ENCODE measurements around the gene RGS12. TPM values are rescaled to one million over a fixed set of nuclear protein-coding genes. Genes with fewer than 3 reads are reported as not detected.

Gene RGS12
- total RNA-seq, 1 experiment from 2014 or later: 13.6 TPM

DNA sequence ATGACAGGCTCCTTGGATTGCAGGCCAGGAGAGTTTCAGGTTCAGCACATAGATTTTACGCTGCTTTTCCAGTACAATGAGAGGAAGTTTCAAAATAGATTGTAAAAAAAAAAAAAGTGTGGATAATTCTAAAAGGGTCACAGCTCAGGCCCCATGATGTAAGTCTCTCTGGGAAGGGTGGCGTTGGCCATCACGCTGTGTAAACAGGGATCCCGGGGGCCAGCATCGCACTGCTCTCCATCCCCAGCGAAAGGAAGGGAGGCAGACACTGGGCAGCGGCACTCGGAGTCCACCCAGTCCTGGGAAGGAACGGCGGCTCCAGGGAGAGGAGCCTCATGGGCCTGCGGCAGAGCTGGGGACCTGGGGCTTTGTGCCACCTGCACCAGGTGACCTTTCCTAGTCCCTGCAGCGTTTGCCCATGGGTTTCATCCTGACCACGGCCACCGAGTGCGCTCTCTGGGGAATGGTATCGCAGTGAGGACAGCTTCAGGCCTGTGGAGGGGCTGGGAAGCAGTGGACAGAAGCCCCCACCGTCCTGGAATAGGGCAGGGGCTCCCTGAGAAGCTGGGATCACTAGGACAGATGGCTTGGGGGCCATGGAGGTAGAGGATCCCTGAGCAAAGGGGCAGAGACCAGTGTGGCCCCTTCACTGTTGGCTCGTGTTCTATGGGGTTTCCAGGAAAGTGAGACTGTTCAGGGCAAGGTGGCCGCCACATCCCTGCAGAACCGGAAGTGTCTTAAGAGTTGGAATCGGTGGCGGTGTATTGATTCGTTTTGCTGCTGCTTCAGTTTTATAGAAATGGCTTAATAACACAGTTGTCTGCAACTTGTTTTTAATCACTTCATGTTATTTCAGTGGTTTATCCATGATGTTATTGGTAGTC lies 38.9 kb downstream of the RGS12 start:
- no peak for DNase-seq (ENCODE audit: low spot score)

DNA sequence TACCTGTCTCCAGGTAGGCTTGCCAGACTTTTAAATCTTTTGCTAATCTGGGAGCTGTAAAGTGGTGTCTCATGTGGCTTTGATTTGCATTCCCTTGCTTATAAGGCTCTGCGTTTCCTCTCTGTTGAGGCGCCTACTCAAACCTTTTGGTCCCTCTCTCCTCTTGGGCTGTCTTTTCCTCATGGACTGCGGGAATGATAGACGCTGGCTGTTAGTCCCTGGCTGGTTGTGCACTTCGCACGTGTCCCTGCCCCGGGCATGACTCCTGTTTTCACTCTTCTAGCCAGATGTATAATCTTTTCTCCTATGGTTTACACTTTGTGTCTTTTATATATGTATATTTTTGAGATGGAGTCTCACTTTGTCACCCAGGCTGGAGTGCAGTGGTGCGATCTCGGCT lies 39.7 kb downstream of the RGS12 start:
- no peak for DNase-seq (ENCODE audit: low spot score)

DNA sequence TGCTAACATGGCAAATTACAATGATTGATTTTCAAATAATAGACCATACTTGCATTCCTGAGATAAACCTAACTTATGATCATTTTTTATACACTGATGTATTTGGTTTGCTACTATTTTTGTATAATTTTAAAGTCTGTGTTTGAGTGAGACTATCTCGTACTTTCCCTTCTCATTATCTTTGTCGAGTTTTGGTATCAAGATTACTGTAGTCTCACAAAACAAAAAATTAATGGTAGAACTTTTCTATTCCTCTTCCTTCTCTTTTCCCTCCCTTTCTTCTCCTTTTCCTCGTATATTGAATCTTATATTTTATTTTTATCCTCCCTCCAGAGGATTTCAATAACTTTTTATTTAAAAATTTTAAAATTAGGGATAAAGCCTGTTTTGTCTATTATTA lies 41.5 kb downstream of the RGS12 start:
- no peak for DNase-seq (ENCODE audit: low spot score)

DNA sequence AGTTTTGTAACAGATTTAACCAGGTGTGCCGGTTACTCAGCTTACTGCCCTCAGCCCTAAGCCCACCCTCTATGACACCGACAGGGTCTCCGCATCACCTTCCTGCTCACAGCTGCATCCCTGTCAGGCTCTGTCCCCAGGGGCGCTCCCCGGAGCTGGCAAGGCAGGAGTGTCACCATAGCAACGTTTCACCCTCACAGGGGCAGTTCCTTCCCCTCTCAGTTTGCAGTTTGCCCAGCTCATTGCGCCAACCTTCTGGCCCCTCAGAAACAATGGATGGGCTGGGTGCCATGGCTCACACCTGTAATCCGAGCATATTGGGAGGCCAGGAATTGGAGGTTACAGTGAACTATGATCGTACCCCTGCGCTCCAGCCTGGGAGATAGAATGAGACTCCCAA lies 42.6 kb downstream of the RGS12 start:
- no peak for DNase-seq (ENCODE audit: low spot score)

DNA sequence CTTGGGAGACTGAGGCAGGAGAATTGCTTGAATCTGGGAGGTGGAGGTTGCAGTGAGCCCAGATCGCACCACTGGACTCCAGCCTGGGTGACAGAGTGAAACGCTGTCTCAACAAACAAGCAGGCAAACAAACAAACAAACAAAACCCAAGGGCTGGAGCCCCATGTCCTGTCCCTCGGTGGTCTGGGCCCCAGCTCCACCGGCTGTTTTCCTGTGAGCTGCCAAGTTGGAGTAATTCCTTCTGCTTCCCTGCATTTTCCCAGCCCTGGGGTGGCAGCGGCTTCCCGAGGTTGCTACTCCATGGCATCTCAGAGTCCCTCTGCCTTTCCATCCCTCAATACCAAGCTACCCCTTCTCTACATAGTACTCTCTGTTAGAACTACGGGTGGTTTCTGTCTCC lies 43.2 kb downstream of the RGS12 start:
- DNase-seq (ENCODE audit: low spot score): no peak

DNA sequence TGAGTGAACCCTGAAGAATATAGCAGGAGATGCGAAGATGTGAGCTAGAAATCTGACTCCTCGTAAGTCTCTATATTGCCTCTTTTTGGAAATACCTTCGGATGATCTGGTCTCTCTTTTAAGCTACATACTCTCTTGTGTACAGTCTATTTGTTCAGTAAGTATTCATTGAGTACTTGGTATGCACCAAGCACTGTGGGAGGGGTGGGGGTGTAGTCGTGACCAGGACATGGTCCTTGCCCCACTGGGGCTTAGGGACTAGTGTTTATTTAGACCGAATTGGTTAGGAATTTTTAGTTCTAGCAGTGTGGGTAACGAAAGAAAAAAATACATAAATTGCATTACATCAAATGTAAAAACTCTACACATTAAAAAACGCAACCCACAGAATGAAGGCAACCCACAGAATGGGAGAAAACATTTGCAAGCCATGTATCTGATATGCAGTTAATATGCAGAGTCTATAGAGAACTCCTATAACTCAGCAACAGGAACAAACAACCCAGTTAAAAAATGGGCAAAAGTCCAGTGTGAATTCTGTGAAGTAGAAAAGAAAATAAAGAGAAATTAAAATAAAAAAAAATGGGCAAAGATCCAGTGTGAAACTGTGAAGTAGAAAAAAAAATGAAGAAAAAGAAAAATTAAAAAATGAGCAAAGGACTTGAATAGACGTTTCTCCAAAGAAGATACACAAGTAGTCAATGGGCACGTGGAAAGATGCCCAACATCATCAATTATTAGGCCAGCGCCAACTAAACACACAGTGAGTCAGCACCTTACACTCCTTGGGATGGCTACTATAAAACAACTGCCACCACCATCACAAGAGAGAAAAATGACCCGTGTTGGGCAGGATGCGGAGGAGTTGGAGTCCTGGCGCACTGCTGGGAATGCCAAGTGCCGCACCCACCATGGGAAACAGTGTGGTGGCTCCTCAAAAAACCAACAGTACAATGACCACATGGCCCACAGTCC lies 43.8 kb downstream of the RGS12 start:
- DNase-seq (ENCODE audit: low spot score): no peak

DNA sequence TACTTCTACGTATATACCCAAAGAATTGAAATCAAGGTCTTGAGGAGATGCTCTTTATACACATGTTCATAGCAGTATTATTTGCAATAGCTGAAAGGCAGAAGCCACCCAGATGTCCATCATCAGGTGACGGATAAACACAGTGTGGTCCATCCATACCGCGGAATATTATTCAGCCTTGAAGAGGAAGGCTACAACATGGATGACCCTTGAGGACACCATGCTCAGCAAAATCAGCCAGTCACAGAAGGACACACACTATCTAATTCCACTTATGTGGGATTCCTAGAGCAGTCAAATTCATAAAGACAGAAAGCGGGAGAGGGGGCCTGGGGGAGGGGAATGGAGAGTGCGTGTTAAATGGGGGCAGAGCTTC lies 44.5 kb downstream of the RGS12 start:
- no peak for DNase-seq (ENCODE audit: low spot score)

DNA sequence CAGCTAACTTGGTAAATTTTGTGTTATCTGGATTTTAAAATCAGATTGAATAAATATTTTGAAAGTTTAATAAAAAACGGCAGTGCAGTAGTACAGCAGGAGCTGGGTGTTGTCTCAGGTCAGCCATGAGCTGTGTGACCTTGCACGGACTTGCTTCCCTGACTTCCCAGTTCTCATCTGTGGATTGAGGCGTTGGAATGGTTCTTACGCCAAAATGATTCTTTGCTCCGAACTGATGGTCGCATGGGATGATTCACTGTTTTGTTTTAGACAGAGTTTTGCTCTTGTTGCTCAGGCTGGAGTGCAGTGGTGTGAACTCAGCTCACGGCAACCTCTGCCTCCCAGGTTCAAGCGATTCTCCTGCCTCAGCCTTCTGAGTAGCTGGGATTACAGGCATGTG lies 45.0 kb downstream of the RGS12 start:
- no peak for DNase-seq (ENCODE audit: low spot score)

DNA sequence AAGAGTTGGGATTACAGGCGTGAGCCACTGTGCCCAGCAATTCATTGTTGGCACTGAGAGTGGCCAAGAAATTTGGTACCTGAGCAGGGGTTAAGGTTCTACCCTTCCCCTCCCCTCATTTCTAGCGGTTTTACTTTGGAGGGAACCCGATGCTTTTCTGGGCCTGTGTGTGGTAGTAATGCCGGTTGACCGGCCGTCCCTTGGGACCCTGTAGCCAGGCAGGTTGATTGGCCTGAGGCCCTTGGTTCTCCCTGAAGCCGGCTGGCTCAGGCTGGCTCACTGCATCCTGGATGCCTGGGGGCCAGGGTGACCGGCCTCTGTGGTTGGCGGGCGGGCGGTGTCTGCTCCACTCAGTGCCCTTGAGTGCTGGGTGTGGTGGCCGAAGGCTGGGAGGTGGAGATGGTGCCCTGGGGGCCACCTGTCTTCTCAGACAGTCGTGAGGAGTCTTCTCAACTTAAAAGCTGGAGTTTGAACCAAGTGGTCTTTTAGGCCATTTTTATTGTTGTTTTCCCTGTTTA lies 45.6 kb downstream of the RGS12 start:
- DNase-seq (ENCODE audit: low spot score): no peak

DNA sequence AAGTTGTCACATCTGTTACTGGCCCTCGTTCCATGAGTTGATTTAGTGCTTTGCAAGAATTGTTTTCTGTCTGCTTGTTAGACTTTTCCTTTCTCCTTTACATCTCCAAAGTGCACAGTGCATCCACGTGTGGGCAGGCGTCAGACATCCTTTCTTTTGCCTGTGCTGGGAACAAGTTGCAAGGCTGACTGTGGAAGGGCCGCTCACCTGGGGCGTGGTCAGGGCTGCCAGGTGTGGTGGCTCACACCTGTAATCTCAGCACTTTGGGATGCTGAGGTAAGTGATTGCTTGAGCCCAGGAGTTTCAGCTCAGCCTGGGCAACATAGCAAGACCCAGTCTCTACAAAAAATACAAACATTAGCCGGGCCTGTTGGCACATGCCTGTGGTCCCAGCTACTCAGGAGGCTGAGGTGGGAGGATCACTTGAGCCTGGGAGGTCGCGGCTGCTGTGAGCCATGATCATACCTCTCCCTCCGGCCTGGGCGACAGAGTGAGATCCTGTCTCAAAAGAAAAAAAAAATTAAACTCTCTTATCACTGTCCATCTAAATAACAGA lies 46.2 kb downstream of the RGS12 start:
- DNase-seq (ENCODE audit: low spot score): no peak

DNA sequence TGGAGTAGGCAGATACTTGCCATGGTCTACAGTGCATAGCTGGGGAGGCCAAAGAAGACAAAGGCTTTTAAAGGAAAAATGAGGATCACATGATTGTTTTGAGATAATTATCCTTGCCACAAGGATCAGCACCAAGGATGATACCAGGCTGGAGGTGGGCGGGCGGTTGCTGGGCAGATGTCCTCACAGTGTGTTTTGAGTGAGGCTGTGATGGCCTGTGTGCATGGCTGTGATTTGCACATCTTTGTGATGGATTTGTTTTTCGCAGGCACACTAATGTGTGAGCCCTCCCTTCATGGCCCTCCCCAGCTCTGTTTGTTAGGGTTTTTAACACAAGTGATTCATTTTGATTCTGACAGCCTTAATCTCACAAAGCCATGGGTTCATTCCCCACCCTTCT lies 46.8 kb downstream of the RGS12 start:
- no peak for DNase-seq (ENCODE audit: low spot score)

DNA sequence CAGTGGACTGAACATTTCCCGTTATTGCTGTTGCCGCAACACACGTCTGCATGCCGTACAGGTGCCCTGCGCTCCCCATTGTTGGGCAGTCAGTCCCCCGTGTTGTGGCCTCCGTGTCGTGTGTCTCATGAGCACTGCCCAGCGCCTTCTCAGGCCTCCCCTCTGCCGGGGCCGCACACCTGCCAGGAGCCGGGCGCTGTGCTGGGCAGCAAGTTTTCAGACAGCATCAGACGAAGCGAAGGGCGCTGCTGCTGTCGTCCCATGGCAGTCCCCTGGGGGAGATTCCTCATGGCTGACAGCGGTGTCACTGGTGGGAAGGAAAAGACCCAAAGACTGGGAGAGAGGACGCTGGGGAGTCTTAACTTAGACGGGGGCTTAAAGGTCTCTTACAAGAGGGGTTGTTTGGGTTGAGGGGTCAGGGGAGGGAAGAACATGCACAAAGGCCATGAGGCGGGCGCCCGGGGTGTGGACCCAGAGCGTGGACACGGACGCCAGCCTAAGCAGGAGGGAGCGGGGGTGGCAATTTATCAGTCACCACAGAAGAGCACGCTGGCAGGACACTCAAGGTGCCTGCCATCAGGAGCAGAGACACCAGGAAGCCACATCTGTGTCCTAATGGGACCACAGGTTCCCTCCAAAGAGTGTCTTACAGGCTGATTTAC lies 47.3 kb downstream of the RGS12 start:
- no peak for DNase-seq (ENCODE audit: low spot score)

DNA sequence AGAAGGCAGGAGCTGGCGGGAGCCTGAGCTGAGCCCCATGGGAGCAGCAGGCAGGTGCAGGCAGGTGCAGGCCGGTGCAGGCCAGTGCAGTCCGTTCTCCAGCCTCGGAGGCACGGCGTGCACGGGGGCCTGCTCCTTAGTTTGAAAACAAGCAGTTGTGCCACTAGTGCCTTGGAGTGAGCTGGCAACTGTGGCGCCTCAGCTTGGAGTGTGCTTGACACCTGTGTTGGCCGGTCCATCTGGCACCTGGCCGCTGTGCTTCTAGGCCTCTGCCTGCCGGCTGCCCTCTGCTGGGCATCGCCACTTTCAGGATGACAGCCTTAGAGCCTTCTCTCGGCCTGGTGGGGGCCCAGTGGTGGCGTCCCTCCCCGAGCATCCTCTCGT lies 47.9 kb downstream of the RGS12 start:
- DNase-seq (ENCODE audit: low spot score): no peak

DNA sequence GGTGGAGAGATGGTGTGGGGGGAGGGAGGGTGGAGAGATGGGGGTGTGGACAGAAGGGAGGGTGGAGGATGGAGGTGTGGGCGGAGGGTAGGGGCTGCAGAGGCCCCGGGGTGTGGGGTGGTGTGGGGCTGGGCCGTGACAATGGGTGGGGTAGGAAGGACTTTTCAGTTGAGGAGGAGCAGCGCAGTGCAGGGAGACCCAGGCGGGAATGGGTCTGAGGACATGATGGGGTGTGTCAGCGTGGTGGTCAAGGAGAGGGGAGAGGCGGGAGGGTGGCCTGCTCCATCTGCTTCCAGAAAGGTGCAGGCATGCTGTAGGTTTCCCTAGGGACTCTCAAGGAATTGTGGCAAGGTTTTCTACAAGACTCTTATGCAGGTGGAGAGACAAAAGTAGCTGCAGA lies 48.9 kb downstream of the RGS12 start:
- no peak for DNase-seq (ENCODE audit: low spot score)

DNA sequence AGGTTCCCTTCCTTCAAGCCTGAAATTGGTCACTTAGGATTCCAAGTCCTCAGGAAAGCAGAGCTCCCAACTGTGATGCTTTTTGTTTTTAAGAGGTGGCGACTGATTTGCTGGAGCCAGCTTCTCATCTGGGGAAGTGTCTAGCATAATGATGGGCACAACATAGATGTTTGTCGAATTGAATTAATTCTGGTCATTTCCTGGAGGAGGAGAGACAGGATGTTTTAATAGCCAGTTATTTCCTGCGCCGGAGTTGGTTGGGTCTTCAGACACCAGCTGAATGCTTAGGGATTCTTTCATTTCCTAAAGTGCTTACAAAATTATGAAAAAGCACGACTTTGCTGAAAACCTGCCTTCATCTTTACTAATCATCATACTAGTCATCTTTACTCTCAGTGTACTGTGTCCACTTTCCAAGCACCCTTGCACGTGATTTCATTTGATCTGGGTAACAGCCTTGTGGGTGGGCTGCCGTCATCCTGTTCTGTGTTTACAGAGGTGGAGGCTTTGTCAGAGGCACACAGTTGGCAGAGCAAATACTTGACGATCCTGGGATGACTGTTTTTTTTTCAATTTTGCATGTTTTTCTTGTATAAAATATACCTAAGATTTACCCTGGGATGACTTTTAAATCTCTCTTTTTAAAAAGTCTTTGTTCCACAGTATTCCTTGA lies 49.5 kb downstream of the RGS12 start:
- DNase-seq (ENCODE audit: low spot score): peak; percentile 80

Other genes starting within 250 kb of the RGS12 start
- gene HTT-AS, start 218.5 kb upstream of the RGS12 start, total RNA-seq (2014; rRNA removed; shearing (Covaris generic)): not detected in 2 replicates
- gene HTT, start 218.3 kb upstream of the RGS12 start, total RNA-seq (2014; rRNA removed; shearing (Covaris generic)): 20.3 and 23.9 TPM in 2 replicates
- 0.19 and 1.3 TPM in 2 replicates for gene MSANTD1, start 43.9 kb upstream of the RGS12 start, total RNA-seq (2014; rRNA removed; shearing (Covaris generic))
- gene HGFAC, start 148.9 kb downstream of the RGS12 start, total RNA-seq (2014; rRNA removed; shearing (Covaris generic)): 0.10 and 0.39 TPM in 2 replicates
- 0.04 and 0.58 TPM in 2 replicates for gene DOK7, start 170.3 kb downstream of the RGS12 start, total RNA-seq (2014; rRNA removed; shearing (Covaris generic))
- 257 and 281 TPM in 2 replicates for gene LRPAP1, start 239.4 kb downstream of the RGS12 start, total RNA-seq (2014; rRNA removed; shearing (Covaris generic))